GM20431 (cell line): ENCODE measurements around the gene HHIP.
"Not testable (repeated sequence)": the region's sequence is repeated elsewhere in the genome, so short reads cannot be mapped to it uniquely, and the experiment has no call there.

Experiments
- in situ Hi-C: fragments of 300-500 bp; cut with MseI, MboI; formaldehyde crosslinking; loops from one replicate; pipeline ENCODE4 v1.15.0; 2020; ENCODE audit warnings: low sequenced_read_pairs; ENCODE audit not compliant: unreplicated experiment

HHIP gene

GRCh38 chr4:144738649-144739048 lies 92.7 kb downstream of the HHIP start:
- in situ Hi-C loops = no loop called here

- in situ Hi-C loops = no loop called here
Observed at GRCh38 chr4:144739511-144740033, 93.6 kb downstream of the HHIP start.

GRCh38 chr4:144740316-144740715 lies 94.4 kb downstream of the HHIP start:
- in situ Hi-C loops = no loop called here

- in situ Hi-C loops = no loop called here
Observed at GRCh38 chr4:144748814-144749555, 103.0 kb downstream of the HHIP start.

- in situ Hi-C loops = no loop called here
Observed at GRCh38 chr4:144750348-144750747, 104.4 kb downstream of the HHIP start.

GRCh38 chr4:144754562-144755410 lies 108.8 kb downstream of the HHIP start:
- in situ Hi-C loops = no loop called here

GRCh38 chr4:144757969-144758368 lies 112.0 kb downstream of the HHIP start:
- in situ Hi-C loops = no loop called here

- in situ Hi-C loops = not testable (repeated sequence)
Observed at GRCh38 chr4:144768809-144769208, 122.9 kb downstream of the HHIP start.

GRCh38 chr4:144778364-144778763 lies 132.4 kb downstream of the HHIP start:
- in situ Hi-C loops = loop anchor here (25.0 kb wide), 1 partner anchor 591 kb away; no protein-coding TSS in a partner anchor

- in situ Hi-C loops = loop anchor here (25.0 kb wide), 1 partner anchor 595 kb away; no protein-coding TSS in a partner anchor
Observed at GRCh38 chr4:144782345-144782744, 136.4 kb downstream of the HHIP start.

GRCh38 chr4:144785961-144786360 lies 140.0 kb downstream of the HHIP start:
- in situ Hi-C loops = loop anchor here (25.0 kb wide), 1 partner anchor 599 kb away; no protein-coding TSS in a partner anchor

GRCh38 chr4:144787365-144788258 lies 141.7 kb downstream of the HHIP start:
- in situ Hi-C loops = loop anchor here (25.0 kb wide), 1 partner anchor 600 kb away; no protein-coding TSS in a partner anchor

- in situ Hi-C loops = loop anchor here (25.0 kb wide), 1 partner anchor 601 kb away; no protein-coding TSS in a partner anchor
Observed at GRCh38 chr4:144788469-144788868, 142.5 kb downstream of the HHIP start.

GRCh38 chr4:144791933-144792332 lies 146.0 kb downstream of the HHIP start:
- in situ Hi-C loops = loop anchor here (25.0 kb wide), 1 partner anchor 605 kb away; no protein-coding TSS in a partner anchor
